Camera-type eye (tissue), 1 donor: ENCODE results near the gene BRD2. TPM values are rescaled to one million over a fixed set of nuclear protein-coding genes. Genes with fewer than 3 reads are reported as not detected.

ENCODE experiments used
- total RNA-seq: library from RNA; depleted of rRNA; stranded (reverse); fragments of >200 nt; gene quantifications from one replicate; pipeline ENCODE4 v1.2.3, GENCODE V29; 2014

Gene BRD2
- total RNA-seq, result 125 TPM

GRCh38 chr6:32968093-32968866 lies at the start of gene BRD2:
TSS of gene BRD2 (plus strand) at chr6:32968594. CDS start at chr6:32972899, 4,305 bp downstream.

GRCh38 chr6:32940656-32941213 lies 27.7 kb upstream of the BRD2 start, which contains the start of gene HLA-DMB:
TSS of gene HLA-DMB (minus strand) at chr6:32941028. CDS start at chr6:32940807, 221 bp downstream.

DNA sequence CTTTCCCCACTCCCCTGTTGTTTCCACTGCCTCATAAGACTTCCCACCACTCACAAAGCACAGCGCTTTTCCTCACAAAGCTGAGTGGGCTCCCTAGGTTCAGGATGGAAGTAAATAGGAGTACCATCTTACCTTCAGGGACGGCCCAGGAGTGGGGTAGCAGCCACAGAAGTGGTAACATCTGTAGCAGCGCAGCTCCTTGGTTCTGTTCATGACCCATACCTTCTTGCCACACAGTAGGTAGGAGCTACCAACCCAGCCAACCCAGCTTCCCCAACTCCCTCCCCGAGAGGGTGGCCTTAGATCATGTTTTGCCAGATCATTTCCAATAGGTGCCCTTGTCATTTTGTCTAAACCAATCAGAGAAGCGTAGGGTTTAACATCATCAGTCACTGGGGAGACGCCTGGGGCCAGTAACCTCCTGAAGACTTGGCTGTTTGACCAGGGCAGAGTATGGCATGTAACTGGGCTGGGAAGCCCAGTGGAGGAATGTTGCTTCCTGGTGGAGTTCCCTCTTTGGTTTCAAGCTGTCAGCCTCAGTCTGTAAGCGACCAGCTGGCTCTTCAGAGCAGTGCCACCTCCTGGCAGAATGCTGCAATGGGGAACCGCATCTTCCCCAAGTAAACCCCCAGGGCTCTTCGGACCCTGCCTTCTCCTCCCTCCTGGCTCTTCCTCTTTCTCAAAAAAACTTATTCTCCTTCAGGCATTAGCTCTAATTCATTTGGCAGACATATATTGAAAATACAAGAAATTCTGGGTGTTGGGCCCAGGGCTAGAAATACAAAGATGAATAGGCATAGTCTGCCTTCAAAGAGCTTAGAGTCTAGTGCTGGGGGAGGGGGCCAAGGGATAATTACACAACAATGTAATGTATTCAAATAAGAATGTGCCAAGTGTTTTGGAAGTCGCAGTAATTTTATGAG lies 15.3 kb upstream of the BRD2 start, which contains the start of gene HLA-DMA:
Gene HLA-DMA (minus strand): TSS at position 281 of the 923 bp plus-strand sequence. CDS start 61 bp downstream, at position 220.

DNA sequence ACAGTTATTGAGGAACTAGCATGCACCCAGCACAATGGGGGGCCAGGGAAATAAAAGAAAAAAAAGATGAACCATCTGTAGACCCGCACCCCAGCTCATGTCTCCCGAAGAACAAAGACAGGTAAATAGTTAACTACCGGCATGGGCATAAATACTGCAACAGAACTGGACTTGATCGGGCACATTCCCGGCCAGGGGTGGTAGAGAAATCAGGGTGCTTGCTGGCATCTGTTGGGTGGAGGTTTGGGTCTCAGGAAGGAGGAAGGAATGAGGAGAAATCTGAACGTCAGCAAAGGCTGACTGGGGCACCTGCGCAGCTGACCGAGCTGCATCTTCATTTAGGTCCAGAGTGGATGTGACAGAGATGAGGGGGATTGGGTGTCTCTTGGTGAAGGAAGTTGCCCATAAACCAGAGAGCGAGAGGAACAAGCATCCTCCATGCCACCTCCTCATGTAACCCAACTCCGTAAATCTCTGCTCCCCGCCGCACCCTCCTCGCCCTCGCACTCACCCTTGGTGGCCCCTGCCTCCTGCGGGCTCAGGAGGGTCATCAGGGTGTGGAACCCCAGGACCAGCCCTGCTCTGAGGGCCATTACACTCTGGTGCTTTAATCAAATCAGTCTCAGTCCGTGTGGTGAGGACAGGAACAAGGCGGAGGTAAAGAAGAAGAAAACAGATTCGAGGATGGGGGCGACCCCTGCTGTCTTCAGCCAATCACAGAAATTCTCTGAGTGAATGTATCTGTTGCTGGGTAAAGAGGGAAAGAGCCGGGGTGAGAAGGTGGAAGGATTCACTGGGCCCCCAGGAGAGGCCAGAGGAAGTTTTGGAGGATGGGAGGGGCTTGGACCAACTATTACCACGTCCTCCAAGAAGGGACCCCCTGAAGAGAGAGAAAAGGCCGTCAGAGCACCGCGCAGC lies 40.8 kb downstream of the BRD2 start, which contains the start of gene HLA-DOA:
Gene HLA-DOA (minus strand): TSS at position 648 of the 918 bp plus-strand sequence.

Other genes starting within 250 kb of the BRD2 start
- not detected for gene HLA-DQA2, start 227.2 kb upstream of the BRD2 start, total RNA-seq
- not detected for gene HLA-DQB2, start 205.1 kb upstream of the BRD2 start, total RNA-seq
- not detected for gene HLA-DOB, start 151.6 kb upstream of the BRD2 start, total RNA-seq
- gene TAP2, start 129.9 kb upstream of the BRD2 start, total RNA-seq, result 6.2 TPM
- 10.6 TPM for gene PSMB8, start 124.5 kb upstream of the BRD2 start, total RNA-seq
- gene TAP1, start 114.9 kb upstream of the BRD2 start, total RNA-seq, result 12.8 TPM
- gene PSMB9, start 114.4 kb upstream of the BRD2 start, total RNA-seq, result 4.0 TPM
- 4.9 TPM for gene HLA-DMB, start 27.6 kb upstream of the BRD2 start, total RNA-seq
- gene HLA-DMA, start 15.5 kb upstream of the BRD2 start, total RNA-seq, result 2.6 TPM
- gene HLA-DOA, start 41.0 kb downstream of the BRD2 start, total RNA-seq, result 0.71 TPM
- gene HLA-DPA1, start 105.1 kb downstream of the BRD2 start, total RNA-seq, result 7.6 TPM
- gene HLA-DPB1, start 107.4 kb downstream of the BRD2 start, total RNA-seq, result 6.7 TPM
- 39.0 TPM for gene COL11A2, start 223.9 kb downstream of the BRD2 start, total RNA-seq
- gene RXRB, start 232.1 kb downstream of the BRD2 start, total RNA-seq, result 34.6 TPM
- 60.0 TPM for gene SLC39A7, start 232.3 kb downstream of the BRD2 start, total RNA-seq
- 14.3 TPM for gene HSD17B8, start 236.1 kb downstream of the BRD2 start, total RNA-seq
- gene RING1, start 239.9 kb downstream of the BRD2 start, total RNA-seq, result 30.7 TPM